HG02642 (cell line): Measurements from ENCODE around the gene ADCY2.

Experiments
- ATAC-seq: cut with Tn5 transposase; IDR thresholded peaks from one replicate; pipeline ENCODE4 v1.9.1; 2021; ENCODE audit warnings: mild to moderate bottlenecking; ENCODE audit not compliant: unreplicated experiment, poor library complexity

ADCY2 gene

DNA sequence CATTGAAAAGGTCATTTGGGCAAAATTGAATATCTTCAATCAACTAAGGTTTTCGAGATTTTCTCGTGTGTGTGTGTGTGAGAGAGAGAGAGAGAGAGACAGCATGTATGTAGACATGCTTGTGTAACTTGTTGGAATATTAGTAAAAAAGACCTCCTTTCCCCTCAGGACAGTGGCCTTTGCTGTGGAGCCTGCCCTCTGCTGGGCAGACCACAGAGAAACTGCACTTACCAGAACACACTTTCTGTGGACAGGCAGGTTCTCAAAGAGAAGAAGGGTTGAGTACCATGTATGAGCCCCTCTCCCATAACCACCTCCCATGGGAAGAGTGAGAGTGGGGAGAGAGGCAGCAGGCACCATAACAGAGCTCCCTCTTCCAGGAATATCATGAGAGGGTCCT is 409.4 kb downstream of the ADCY2 start:
- ATAC-seq = no peak

DNA sequence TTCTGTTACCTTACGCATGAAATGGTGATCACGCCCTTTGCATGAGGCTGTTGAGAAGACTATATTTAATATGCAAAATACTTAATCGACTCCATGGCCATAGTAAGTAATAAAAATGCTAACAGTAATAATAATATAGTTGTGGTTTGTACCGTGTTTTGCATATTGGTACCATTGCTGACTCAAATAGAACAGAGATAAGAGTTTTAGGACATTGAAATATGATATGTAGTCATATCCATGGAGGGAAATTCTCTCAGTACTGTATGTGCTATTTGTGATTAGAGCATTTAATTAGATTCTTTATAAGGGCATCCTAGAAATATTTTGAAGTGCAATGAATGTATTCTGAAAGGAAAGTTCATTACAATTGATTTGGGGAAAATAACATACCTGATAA is 413.1 kb downstream of the ADCY2 start:
- no peak for ATAC-seq

GRCh38 chr5:7811715-7812114 is 415.8 kb downstream of the ADCY2 start:
- ATAC-seq = no peak

GRCh38 chr5:7813007-7813406 is 417.1 kb downstream of the ADCY2 start:
- ATAC-seq = no peak

GRCh38 chr5:7813576-7813975 is 417.6 kb downstream of the ADCY2 start:
- ATAC-seq = no peak

DNA sequence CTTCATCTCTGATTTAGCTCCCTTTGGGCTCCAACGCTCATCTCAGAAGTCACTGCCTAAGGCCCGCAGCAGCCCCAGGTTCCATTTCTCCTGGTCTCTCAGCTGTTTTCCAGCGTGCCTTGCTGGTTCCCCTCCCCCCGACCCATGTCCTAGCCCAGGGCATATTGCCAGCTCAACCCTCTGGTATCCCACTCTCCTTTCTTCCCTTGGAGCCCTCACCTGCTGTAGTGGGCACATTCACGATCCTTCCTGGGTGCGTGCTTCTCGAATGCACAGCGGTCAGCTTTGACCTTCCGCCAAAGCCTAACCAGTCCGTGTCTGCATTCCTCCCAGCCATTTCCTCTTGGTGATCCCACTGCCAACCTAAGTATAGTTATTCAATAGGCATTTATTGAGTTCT is 418.9 kb downstream of the ADCY2 start:
- ATAC-seq = no peak

DNA sequence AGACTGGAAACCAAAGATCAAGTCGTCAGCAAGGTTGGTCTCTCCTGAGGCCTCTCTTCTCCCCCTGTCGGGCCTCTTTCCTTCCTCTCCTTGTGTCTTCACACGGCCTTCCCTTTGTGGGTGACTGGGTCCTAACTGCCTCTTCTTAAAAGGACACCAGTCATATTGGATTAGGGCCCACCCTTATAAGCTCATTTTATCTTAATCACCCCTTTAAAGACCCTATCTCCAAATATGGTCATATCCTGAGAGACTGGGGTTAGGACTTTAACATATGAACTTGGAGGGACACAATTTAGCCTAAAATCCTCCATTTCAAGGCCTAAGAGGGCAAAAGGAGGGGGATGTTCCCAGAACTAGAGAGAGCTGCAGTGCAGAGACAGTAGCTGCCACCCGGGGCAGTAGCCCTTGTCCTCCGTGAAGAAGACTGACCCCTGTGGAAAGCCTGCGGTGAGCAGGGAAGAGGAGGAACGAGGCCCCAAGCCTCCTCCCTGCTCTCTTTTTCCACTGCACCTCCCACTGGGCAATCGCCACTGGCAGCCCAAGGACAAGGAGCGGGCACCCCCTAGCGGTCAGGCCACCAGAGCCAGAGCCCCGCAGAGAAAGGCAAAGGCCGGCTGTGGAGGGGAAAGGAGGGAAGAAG is 420.1 kb downstream of the ADCY2 start:
- peak; percentile 95 for ATAC-seq

- peak; percentile 13 for ATAC-seq
Observed at GRCh38 chr5:7816535-7816901, 420.6 kb downstream of the ADCY2 start.

- ATAC-seq = no peak
Observed at GRCh38 chr5:7822449-7822848, 426.5 kb downstream of the ADCY2 start.

GRCh38 chr5:7823594-7823993 is 427.7 kb downstream of the ADCY2 start:
- ATAC-seq = no peak

GRCh38 chr5:7824995-7825394 is 429.1 kb downstream of the ADCY2 start:
- ATAC-seq = no peak

GRCh38 chr5:7825630-7826029 is 429.7 kb downstream of the ADCY2 start:
- ATAC-seq = no peak

GRCh38 chr5:7827610-7828009 is 431.7 kb downstream of the ADCY2 start:
- ATAC-seq = no peak

- no peak for ATAC-seq
Observed at GRCh38 chr5:7828269-7828668, 432.3 kb downstream of the ADCY2 start.

DNA sequence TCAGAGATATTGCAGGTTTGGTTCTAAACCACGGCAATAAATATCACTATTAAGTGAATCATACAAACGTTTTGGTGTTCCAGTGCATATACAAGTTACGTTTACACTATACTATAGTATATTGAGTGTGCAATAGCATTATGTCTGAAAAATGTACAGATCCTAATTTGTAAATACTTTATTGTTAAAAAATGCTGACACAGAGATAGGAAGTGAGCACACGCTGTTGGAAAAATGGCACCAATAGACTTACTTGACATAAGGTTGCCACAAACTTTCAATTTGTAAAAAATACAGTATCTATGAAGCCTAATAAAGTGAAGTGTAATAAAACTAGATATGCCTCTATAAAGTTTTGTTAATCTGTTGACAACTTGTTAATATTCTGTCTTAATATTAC is 439.0 kb downstream of the ADCY2 start:
- ATAC-seq = no peak

DNA sequence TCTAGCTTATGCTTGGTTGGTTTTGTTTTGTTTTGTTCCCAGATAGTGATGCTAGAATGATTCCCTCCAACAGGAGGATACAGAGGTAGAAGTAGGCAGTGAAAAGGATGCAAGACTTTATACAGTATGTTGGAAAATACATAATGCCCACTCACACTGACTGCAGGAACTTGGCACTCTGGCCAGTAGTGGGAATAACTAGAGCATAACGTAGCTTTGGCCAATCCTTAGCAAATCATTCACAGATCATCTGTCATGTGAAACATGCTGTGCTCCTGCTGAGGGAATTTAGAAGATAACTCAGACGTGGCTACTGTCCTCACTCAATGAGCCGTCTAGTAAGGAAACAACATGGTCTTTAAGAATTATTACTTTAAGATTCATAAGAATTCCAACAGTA is 441.5 kb downstream of the ADCY2 start:
- no peak for ATAC-seq

DNA sequence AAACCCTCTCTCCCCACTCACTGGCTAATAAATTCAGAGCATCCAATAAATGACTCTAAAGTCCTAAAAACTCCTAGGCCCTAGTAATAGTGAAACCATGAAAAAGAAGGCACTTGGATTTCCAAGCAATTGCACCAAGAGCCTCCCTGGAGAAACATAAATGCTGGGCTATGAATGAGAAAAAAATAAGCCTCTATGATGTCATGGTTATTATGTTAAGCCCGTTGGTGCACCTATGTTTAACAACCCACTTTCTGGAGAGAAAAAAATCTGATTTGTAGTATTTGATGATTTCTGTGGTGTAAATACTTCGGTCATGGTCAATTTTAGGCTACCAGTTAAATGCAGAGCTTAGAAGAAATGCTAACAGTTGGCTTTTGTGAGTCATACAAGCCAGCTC is 446.6 kb downstream of the ADCY2 start:
- no peak for ATAC-seq

DNA sequence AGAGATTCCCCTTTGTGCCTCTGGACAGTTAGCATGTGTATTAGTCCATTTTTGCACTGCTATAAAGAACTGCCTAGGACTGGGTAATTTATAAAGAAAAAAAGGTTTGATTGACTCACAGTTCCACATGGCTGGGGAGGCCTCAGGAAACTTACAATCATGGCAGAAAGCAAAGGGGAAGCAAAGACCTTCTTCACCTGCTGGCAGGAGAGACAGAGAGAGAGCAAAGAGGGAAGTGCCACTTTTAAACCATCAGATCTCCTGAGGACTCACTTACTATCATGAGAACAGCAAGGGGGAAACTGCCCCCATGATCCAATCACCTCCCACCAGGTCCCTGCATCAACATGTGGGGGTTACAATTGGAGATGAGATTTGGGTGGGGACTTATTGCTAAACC is 449.0 kb downstream of the ADCY2 start:
- no peak for ATAC-seq

- ATAC-seq = no peak
Observed at GRCh38 chr5:7845557-7845956, 449.6 kb downstream of the ADCY2 start.

DNA sequence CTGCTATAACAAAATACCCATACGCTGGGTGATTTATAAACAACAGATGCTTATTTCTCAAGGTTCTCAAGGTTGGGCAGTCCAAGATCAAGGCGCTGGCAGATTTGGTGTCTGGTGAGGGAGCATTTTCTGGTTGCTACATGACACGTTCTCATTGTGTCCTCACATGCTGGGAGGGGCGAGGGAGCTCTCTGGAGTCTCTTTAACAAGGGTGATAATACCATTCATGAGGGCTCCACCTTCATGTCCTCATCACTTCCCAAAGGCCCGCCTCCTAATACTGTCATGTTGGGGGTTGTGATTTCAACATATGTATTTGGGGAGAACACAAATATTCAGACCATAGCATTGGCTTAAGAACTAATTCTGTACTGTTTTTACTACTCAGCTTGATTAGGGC is 450.4 kb downstream of the ADCY2 start:
- ATAC-seq = no peak

DNA sequence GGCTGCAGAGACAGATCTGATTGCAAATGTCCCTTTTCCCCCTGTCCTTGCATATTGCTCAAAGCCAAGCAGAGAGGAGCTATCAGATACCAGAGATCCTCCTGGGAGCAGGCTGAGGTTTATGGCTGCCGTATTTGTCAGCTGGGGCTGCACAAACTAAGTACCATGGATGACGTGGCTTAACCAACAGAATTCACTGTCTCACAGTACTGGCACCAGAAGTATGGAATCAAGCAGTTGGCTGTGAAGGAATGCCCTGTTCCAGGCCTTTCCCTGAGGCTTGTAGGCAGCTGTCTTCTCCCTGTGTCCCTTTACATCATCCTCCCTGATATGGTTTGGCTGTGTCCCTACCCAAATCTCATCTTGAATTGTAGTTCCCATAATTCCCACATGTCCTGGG is 452.4 kb downstream of the ADCY2 start:
- ATAC-seq = no peak

DNA sequence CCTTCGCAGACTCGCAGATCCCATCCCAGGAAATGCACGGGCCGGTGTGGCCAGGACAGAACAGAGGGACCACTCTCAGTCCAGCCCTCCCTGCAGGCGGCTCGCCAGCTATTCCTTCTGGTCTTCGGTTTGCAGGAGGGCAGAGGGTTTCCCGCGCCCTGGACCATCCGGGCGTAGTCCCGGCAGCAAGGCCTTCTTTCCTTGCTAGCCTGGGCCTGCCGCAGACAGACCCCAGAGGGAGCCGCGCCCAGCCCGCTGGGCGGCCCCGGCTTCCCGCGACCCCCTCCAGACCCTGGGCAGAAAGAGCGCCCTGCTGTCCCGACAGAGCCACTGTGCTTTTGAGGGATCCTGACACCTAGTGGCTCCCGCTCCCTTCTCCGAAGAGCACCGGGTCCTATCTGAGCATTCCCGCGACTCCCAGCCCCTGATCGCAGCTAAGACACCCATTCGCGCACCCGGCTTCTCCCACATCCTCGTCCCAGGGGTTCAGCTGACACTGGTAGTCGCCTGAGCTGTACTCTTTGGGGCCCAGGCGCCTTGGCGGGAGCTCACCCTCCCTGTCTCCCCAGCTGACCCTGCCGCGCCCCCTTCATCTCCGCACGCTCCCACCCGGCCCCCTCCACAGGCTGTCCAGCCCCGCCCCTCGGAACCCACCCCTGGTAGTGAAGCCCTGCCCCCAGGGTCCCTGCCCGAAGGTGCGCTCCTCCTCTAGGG is 453.9 kb downstream of the ADCY2 start:
- peak; percentile 9 for ATAC-seq
